Measurements from ENCODE around the gene TRO. TPM values are rescaled to one million over a fixed set of nuclear protein-coding genes. Genes with fewer than 3 reads are reported as not detected.

TRO gene
- total RNA-seq, 6 experiments from 2014 or later = 13.3 to 20.0 (median 18.4) TPM

DNA sequence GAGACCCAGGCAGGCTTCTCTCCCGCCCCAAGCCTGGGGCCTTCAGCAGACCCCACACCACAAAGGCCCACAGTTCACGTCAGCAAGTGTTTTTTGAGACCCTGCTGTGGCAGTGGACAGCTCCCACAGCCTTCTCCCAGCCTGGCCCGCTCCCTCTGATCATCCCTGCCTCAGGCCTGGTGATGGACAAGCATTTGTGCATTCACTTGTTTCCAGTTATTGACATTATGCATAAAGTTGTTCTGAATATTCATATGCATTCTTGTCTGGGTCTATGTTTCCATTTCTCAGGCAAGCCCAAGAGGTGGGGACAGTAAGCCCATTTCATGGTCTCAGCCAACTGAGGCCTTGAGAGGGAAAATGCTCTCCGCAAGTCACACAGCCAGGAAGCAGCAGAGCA, 14.7 kb downstream of the TRO start:
- Mint-ChIP-seq H3K27ac (no peak overlapping the region), H3K9me3 (no peaks in the 10 kb centered on the region), H3K4me1 (ENCODE audit: low read depth) (no peaks in the 10 kb centered on the region), H3K36me3 (ENCODE audit: low read depth) (no peaks in the 10 kb centered on the region), H3K4me3 (no peak overlapping the region), H3K27me3 (ENCODE audit: insufficient read depth) (peaks cover 2% of the 10 kb centered on the region)
- DNase-seq = no peak
- TF ChIP-seq, protein P1, sequence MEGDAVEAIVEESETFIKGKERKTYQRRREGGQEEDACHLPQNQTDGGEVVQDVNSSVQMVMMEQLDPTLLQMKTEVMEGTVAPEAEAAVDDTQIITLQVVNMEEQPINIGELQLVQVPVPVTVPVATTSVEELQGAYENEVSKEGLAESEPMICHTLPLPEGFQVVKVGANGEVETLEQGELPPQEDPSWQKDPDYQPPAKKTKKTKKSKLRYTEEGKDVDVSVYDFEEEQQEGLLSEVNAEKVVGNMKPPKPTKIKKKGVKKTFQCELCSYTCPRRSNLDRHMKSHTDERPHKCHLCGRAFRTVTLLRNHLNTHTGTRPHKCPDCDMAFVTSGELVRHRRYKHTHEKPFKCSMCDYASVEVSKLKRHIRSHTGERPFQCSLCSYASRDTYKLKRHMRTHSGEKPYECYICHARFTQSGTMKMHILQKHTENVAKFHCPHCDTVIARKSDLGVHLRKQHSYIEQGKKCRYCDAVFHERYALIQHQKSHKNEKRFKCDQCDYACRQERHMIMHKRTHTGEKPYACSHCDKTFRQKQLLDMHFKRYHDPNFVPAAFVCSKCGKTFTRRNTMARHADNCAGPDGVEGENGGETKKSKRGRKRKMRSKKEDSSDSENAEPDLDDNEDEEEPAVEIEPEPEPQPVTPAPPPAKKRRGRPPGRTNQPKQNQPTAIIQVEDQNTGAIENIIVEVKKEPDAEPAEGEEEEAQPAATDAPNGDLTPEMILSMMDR (IDR thresholded peaks at IDR 0.05) = no peak

DNA sequence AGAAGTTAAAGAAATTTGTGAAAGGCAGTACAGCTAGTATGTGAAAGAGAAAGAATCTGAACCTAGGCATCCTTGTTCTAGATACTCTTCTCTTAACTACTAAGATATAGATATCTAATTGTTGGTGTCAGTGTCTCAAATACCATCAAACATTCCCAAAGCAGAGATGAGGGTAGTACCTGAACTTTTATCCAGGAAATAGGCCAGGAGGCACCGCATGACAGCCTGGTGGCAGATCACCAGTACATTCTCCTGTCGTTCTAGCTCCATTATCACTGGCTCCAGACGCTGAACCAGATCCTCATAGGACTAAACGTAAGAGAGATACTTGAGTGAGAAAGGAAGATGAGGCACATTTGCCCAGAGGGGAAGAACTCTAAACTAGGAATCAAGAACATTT, 16.8 kb downstream of the TRO start:
- no peak overlapping the region for H3K4me3 Mint-ChIP-seq
- H3K9me3 Mint-ChIP-seq = no peaks in the 10 kb centered on the region
- H3K27ac Mint-ChIP-seq = no peak overlapping the region
- H3K36me3 Mint-ChIP-seq (ENCODE audit: low read depth) = no peaks in the 10 kb centered on the region
- no peaks in the 10 kb centered on the region for H3K4me1 Mint-ChIP-seq (ENCODE audit: low read depth)
- no peak for DNase-seq
- TF ChIP-seq, protein P1 (IDR thresholded peaks at IDR 0.05) = no peak
- peaks cover 2% of the 10 kb centered on the region; the same call in 1 of the 2 replicates for H3K27me3 Mint-ChIP-seq (ENCODE audit: insufficient read depth)

DNA sequence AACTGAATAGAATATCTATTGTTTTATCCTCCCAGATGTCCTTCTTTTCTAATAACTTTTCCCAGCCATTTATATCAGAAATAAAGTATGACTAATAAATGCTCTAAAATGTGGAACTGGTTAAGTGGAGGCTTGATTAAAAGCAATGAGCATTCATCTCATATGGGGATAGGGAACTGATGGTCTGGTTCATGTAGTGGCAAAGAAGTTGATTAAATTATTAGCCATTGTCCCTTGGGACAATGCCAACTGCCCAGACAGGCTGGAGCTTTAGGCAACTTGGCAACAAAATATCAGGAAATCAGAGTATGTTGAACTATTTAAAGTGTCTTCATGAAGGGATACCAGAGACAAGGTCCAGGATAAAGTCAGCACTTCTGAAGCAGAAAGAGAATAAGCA, 24.2 kb downstream of the TRO start:
- H3K27me3 Mint-ChIP-seq (ENCODE audit: insufficient read depth) = no peaks in the 10 kb centered on the region; the same call in 1 of the 2 replicates
- H3K4me1 Mint-ChIP-seq (ENCODE audit: low read depth) = no peaks in the 10 kb centered on the region
- no peaks in the 10 kb centered on the region for H3K36me3 Mint-ChIP-seq (ENCODE audit: low read depth)
- no peaks in the 10 kb centered on the region for H3K9me3 Mint-ChIP-seq
- no peak overlapping the region for H3K4me3 Mint-ChIP-seq
- no peak for DNase-seq
- no peak overlapping the region for H3K27ac Mint-ChIP-seq
- TF ChIP-seq, protein P1 (IDR thresholded peaks at IDR 0.05) = no peak

DNA sequence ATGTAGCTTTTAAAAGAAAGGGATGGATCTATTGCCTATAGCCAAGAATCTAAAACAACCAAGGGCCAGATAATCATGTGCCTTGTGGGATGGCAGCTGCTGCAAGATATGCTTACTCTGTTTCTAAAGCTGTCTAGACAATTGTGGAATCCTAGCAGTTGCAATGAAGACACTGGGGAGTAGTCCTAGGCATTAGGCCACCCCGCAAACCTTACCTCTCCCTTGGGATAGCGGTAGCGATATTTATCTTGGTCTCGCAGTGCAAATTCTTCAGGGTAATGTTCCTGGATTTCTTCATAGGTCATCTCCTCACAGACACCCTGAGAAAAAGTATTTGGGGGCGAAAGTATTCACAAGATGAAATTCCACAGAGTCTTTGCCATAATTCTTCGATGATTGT, 24.6 kb downstream of the TRO start:
- Mint-ChIP-seq H3K9me3 (no peaks in the 10 kb centered on the region), H3K36me3 (ENCODE audit: low read depth) (no peaks in the 10 kb centered on the region), H3K4me3 (no peak overlapping the region), H3K4me1 (ENCODE audit: low read depth) (no peaks in the 10 kb centered on the region), H3K27ac (no peak overlapping the region), H3K27me3 (ENCODE audit: insufficient read depth) (no peaks in the 10 kb centered on the region; the same call in 1 of the 2 replicates)
- DNase-seq = no peak
- TF ChIP-seq, protein P1 (IDR thresholded peaks at IDR 0.05) = no peak

DNA sequence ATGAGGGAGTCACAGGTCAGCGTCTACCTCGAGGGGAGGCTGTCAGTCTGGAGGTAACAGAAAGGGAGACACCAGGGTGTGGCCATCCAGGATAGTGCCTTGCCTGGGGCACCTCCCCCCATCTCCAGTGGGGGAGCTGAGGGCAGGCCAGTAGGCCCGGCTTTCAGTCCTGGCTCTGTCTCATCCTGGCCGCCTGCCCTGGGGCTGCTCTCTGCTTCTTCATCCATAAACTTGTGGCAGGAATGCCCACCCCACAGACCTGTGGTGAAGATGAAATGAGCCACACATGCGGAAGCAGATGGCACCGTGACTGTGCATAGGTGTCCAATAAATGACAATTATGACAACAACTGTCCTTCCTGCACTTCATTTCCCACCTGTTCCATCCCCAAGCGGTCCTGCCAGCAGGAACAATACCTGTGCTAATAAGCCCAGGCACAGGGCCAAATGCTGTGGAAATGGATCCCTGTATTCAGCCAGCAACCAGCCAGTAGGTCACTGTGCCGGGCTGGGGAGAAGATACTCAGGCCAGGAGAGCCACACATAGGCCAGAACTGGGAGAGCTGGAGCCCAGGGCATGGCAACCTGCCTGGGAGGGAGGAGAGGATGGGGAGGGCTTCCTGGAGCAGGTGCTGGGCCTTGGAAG, 30.2 kb downstream of the TRO start:
- no peak for DNase-seq
- Mint-ChIP-seq H3K27ac (no peak overlapping the region), H3K9me3 (no peaks in the 10 kb centered on the region), H3K27me3 (ENCODE audit: insufficient read depth) (no peaks in the 10 kb centered on the region; the same call in 1 of the 2 replicates), H3K36me3 (ENCODE audit: low read depth) (no peaks in the 10 kb centered on the region), H3K4me3 (no peak overlapping the region), H3K4me1 (ENCODE audit: low read depth) (no peaks in the 10 kb centered on the region)
- TF ChIP-seq, protein P1 (IDR thresholded peaks at IDR 0.05) = no peak
